ENCODE results near the gene SUMF2. TPM values are rescaled to one million over a fixed set of nuclear protein-coding genes. Genes with fewer than 3 reads are reported as not detected.
"Not testable (repeated sequence)": the region's sequence is repeated elsewhere in the genome, so short reads cannot be mapped to it uniquely, and the experiment has no call there.

The SUMF2 gene
- total RNA-seq, 1 donor: 209 TPM

DNA sequence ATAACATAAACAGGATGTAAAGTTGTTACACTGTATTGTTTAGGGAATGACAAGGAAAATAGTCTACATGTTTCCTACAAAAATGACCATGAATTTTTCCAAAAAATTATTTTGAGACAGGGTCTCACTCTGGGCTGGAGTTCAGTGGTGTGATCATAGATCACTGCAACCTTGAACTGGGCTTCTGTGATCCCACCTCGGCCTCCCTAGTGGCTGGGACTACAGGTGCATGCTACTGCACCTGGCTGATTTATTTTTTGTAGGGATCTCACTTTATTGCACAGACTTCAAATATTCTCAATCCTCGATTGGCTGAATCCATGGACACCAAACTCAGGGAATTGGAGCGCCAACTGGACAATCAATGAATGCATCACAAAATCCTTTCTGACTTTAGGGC is 35.6 kb downstream of the SUMF2 start:
- TF ChIP-seq, protein P1, sequence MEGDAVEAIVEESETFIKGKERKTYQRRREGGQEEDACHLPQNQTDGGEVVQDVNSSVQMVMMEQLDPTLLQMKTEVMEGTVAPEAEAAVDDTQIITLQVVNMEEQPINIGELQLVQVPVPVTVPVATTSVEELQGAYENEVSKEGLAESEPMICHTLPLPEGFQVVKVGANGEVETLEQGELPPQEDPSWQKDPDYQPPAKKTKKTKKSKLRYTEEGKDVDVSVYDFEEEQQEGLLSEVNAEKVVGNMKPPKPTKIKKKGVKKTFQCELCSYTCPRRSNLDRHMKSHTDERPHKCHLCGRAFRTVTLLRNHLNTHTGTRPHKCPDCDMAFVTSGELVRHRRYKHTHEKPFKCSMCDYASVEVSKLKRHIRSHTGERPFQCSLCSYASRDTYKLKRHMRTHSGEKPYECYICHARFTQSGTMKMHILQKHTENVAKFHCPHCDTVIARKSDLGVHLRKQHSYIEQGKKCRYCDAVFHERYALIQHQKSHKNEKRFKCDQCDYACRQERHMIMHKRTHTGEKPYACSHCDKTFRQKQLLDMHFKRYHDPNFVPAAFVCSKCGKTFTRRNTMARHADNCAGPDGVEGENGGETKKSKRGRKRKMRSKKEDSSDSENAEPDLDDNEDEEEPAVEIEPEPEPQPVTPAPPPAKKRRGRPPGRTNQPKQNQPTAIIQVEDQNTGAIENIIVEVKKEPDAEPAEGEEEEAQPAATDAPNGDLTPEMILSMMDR (IDR thresholded peaks at IDR 0.05; ENCODE audit: insufficient read depth, low read depth, low read length): no peak
- H3K4me3 ChIP-seq (ENCODE audit: low read depth, low read length): no peak overlapping the region
- no peak for DNase-seq (ENCODE audit: low read depth)

DNA sequence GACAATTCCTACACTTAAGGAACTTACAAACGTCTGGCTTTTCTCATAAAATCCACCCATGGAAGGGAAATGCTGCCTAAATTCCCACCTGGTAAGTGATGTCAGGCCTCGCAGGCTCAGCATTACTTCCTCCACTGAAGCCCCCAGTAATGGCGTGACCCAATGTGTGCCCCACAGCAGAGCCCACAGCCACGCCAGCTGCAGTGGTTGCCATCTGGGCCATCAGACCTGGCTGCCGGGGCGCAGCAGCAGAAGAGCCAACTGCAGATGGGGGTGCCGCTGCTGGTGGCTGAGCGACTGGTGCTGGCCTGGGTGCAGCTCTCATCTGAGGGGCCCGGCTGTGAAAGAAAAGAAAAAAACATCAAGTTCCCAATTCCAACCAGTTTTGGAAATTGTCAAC is 40.1 kb downstream of the SUMF2 start:
- DNase-seq (ENCODE audit: low read depth); H3K4me3 ChIP-seq (ENCODE audit: low read depth, low read length): not testable (repeated sequence)

DNA sequence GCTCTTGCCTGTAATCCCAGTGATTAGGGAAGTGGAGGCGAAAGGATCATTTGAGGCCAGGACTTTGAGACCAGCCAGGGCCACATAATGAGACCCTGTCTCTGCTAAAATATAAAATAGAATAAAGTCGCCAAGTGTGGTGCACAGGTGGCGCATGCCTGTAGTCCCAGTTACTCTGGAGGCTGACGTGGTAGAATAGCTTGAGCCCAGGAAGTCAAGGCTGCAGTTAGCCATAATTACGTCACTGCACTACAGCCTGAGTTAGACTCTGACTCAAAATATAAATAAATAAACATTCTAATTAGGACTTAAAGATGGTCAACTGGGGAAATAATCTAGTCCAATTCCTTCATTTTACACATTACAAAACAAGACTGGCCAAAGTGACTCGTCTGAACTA is 41.4 kb downstream of the SUMF2 start:
- TF ChIP-seq, protein P1 (IDR thresholded peaks at IDR 0.05; ENCODE audit: insufficient read depth, low read depth, low read length): no peak
- DNase-seq (ENCODE audit: low read depth): peak; percentile 87
- peak overlapping the region; percentile 96 for H3K4me3 ChIP-seq (ENCODE audit: low read depth, low read length)

DNA sequence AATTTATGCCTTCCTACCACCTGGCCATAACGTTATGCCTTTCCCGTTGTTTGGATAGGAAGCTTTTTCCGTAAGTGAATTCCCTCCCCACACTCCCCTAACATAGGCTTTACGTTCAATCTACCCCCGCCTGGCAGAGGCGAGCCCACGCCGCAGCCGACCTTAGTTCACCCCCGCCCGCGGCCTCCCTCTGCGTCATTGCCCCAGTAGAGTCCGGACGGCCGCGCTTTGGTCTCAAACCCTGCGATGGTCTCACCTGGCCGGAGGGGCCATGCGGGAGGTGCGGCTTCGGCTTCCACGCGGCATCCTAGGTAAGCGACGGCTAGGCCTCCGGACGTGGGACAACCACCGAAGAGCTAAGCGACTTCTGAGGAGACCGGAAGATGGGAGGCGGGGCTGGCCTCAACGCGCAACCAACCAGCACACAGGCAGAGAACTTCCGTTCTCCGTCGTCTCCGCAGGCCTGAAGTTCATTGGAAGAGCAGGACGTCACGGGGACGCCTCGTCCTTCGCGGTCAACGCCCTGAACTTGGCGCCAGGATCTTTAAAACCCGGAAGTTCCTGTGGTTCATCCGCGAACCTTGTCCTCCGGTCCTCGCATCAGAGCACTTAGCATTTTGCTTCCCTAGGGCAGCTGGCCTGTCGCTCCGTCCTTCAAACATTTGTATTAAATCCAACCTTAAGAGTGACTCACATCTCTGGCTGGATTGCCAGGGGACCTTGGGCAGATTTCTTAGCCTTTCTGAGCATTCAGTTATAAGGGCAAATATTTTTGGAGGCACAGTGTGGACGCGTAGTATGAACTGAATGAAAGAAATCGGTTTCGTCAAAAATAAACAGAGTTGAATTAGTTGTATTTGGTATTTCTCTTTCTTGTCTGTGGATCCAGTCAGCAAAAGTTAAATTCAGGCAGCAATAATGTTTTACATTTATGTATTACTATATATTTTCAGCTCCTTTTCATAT is 42.3 kb downstream of the SUMF2 start, which contains the start of gene CHCHD2:
Gene CHCHD2 (minus strand): TSS at position 369 of the 966 bp plus-strand sequence. CDS start 63 bp downstream, at position 306.
- TF ChIP-seq, protein P1 (IDR thresholded peaks at IDR 0.05; ENCODE audit: insufficient read depth, low read depth, low read length): no peak
- peak within 1 kb of the TSS; percentile 96 for H3K4me3 ChIP-seq (ENCODE audit: low read depth, low read length)
- peak; percentile 99 for DNase-seq (ENCODE audit: low read depth)

DNA sequence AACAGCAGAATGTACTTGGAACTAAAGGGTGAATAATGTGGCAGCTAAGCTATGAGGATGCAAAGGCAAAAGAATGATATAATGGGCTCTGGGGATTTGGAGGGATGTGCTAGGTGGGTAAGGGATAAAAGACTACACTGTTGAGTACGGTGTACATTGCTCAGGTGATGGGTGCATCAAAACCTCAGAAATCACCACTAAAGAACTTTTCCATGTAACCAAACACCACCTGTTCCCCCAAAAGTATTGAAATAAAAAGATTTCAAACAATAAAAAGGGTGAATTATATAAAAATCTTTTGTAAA is 43.8 kb downstream of the SUMF2 start:
- no peak overlapping the region for H3K4me3 ChIP-seq (ENCODE audit: low read depth, low read length)
- TF ChIP-seq, protein P1 (IDR thresholded peaks at IDR 0.05; ENCODE audit: insufficient read depth, low read depth, low read length): no peak
- DNase-seq (ENCODE audit: low read depth): no peak

DNA sequence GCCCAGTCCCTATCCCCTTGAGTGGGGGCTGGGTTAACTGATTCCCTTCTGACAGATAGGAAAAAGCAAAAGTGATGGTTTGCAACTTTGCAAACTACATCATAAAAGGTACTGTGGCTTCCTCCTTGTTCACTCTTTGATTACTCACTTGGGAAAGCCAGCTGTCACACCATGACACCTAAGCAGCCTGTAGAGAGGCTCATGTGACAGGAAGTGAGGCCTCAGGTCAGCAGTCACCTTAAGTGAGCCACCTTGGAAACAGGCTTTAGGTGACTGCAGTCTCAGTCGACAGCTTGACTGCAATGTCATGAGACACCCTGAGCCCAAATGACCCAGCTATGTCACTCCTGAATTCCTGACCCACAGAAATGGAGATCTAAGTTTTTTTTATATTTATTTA is 46.5 kb downstream of the SUMF2 start:
- no peak for DNase-seq (ENCODE audit: low read depth)
- TF ChIP-seq, protein P1 (IDR thresholded peaks at IDR 0.05; ENCODE audit: insufficient read depth, low read depth, low read length): no peak
- no peak overlapping the region for H3K4me3 ChIP-seq (ENCODE audit: low read depth, low read length)

DNA sequence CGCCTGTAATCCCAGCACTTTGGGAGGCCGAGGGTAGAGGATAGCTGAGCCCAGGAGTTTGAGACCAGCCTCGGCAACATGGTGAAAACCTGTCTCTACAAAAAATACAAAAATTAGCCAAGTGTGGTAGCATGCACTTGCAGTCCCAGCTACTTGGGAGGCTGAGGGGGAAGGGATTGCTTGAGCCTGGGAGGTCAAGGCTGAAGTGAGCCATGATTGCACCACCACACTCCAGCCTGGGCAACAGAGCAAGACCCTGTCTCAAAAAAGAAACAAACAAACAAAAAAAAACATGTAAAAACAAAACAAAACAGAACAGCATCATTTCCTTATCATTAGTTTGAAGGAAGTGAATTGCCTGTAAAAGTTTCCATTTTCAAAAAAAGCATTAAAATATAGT is 48.2 kb downstream of the SUMF2 start:
- not testable (repeated sequence) for H3K4me3 ChIP-seq (ENCODE audit: low read depth, low read length); DNase-seq (ENCODE audit: low read depth)
